PC-3 (cell line): Measurements from ENCODE around the gene TCF7L1. TPM values are rescaled to one million over a fixed set of nuclear protein-coding genes. Genes with fewer than 3 reads are reported as not detected.

Experiments
- ATAC-seq: fragments of 200-7000 bp; cut with Tn5 transposase; 2 replicates; pipeline ENCODE4 v1.9.1; 2020; ENCODE audit warnings: mild to moderate bottlenecking, moderate library complexity
- BruUV-seq: library from RNA; stranded (reverse); fragments of 400-500 nt; replicated peaks from 2 replicates; lab custom pipeline; 2021; lab: Mats Ljungman, UMichigan
- CTCF ChIA-PET: fragments of 300-600 bp; sonication (Branson Sonifier 250); formaldehyde crosslinking; loops from one replicate; lab custom pipeline; 2022; ENCODE audit warnings: antibody characterized with exemption; lab: Charles Lee
- POLR2A ChIA-PET: fragments of 300-600 bp; sonication (Branson Sonifier 250); formaldehyde crosslinking; loops from one replicate; lab custom pipeline; 2022; ENCODE audit warnings: antibody characterized with exemption; ENCODE audit not compliant: unreplicated experiment; lab: Charles Lee
- DNase-seq: peaks from one replicate; pipeline ENCODE4 v3.0.0-alpha.2; 2015
- H2AFZ ChIP-seq: fragments of 300-600 bp; sonication (generic); 2 replicates; pipeline ENCODE4 v1.6.0; 2016; ENCODE audit warnings: antibody characterized with exemption, low read length
- H3F3A ChIP-seq: fragments of 300-600 bp; sonication (generic); one replicate; pipeline ENCODE4 v1.6.0; 2017; ENCODE audit warnings: antibody characterized with exemption, low read length, control low read depth, mild to moderate bottlenecking; ENCODE audit not compliant: unreplicated experiment
- H3K27ac ChIP-seq: fragments of 300-600 bp; sonication (generic); 2 replicates; pipeline ENCODE4 v1.5.1; 2016; ENCODE audit warnings: mild to moderate bottlenecking, low read length
- H3K27me3 ChIP-seq: fragments of 300-600 bp; sonication (generic); 2 replicates; pipeline ENCODE4 v1.6.1; 2016; ENCODE audit warnings: low read length, mixed read lengths
- H3K36me3 ChIP-seq: fragments of 300-600 bp; sonication (generic); 2 replicates; pipeline ENCODE4 v1.6.1; 2016; ENCODE audit warnings: low read depth, mixed run types, low read length, mixed read lengths
- H3K4me1 ChIP-seq: fragments of 300-600 bp; sonication (generic); 2 replicates; pipeline ENCODE4 v1.5.1; 2016; ENCODE audit warnings: low read length; ENCODE audit not compliant: insufficient read depth
- H3K4me2 ChIP-seq: fragments of 300-600 bp; sonication (generic); 2 replicates; pipeline ENCODE4 v1.6.0; 2016; ENCODE audit warnings: low read length
- H3K4me3 ChIP-seq: fragments of 300-600 bp; sonication (generic); 2 replicates; pipeline ENCODE4 v1.5.1; 2016; ENCODE audit warnings: mild to moderate bottlenecking, low read length, mixed read lengths
- H3K79me2 ChIP-seq: fragments of 300-600 bp; sonication (generic); 2 replicates; pipeline ENCODE4 v1.6.1; 2017; ENCODE audit warnings: low read length, mixed read lengths
- H3K9ac ChIP-seq: fragments of 300-600 bp; sonication (generic); 2 replicates; pipeline ENCODE4 v1.6.0; 2016; ENCODE audit warnings: mild to moderate bottlenecking, low read length
- H3K9me2 ChIP-seq: fragments of 300-600 bp; sonication (generic); replicated peaks from 2 replicates; pipeline ENCODE4 v1.6.1; 2016; ENCODE audit warnings: mixed run types, low read length, mixed read lengths
- H3K9me3 ChIP-seq: fragments of 300-600 bp; sonication (generic); 2 replicates; pipeline ENCODE4 v1.6.1; 2016; ENCODE audit warnings: low read length, mixed read lengths
- H4K20me1 ChIP-seq: fragments of 300-600 bp; sonication (generic); 2 replicates; pipeline ENCODE4 v1.6.1; 2016; ENCODE audit warnings: low read length, mixed read lengths
- EZH2 ChIP-seq: fragments of 300-600 bp; sonication (generic); IDR thresholded peaks from one replicate; pipeline ENCODE4 v1.6.1; 2017; ENCODE audit warnings: antibody characterized with exemption, mild to moderate bottlenecking, low read length; ENCODE audit not compliant: unreplicated experiment
- EZH2phosphoT487 ChIP-seq: fragments of 300-600 bp; sonication (generic); IDR thresholded peaks from 2 replicates; pipeline ENCODE4 v1.6.1; 2018; ENCODE audit warnings: mild to moderate bottlenecking, antibody characterized with exemption, low read length, borderline replicate concordance
- intact Hi-C: fragments of 100-400 bp; cut with micrococcal nuclease; formaldehyde crosslinking; loops from 2 replicates; pipeline ENCODE4 v1.9.0; 2023
- total RNA-seq: library from RNA; depleted of rRNA; stranded (reverse); fragments of >200 nt; gene quantifications from 2 replicates; pipeline ENCODE4 v1.2.3, GENCODE V29; 2014
- TF ChIP-seq, protein P1 (sequence below): fragments of 300-600 bp; sonication (generic); conservative IDR thresholded peaks from 2 replicates; pipeline ENCODE4 v1.5.1; 2017; ENCODE audit warnings: antibody characterized with exemption, low read depth, mild to moderate bottlenecking, low read length

The TCF7L1 gene
- total RNA-seq, 1 experiment from 2014 or later: 1.8 TPM

DNA sequence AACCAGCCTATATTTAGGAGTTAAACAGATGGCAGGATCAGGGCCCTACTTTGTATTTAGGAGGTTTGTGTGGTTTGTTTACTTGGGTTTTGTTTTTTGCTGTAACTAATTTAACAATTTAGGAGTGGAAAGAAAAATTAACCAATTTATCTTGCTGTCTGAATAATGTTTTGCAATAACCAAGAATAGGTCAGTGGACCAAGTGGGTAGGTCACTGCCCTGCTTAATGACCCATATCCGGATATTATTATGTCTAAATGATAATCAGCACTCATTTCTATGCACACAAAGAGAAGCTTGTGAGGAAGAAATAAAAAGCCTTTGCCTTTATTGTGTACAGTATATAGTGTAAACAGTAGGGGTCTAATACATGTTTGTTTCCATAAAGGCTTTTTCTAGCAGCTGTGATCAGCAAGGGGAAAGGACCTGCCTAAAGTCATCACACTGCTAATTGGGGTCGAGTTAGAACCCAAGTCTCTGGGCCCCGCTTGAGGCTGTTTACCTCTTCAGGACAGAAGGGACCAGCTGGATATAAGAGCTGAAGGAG, 118.0 kb downstream of the TCF7L1 start:
- no peaks in the 10 kb centered on the region for H3K36me3 ChIP-seq
- POLR2A ChIA-PET: no interaction called here
- no peak overlapping the region for H3K4me3 ChIP-seq
- intact Hi-C loops: no loop called here
- no peaks in the 10 kb centered on the region for H3F3A ChIP-seq
- no peaks in the 10 kb centered on the region for H3K9me3 ChIP-seq
- TF ChIP-seq EZH2phosphoT487: no peak
- TF ChIP-seq EZH2: no peak
- TF ChIP-seq, protein P1, sequence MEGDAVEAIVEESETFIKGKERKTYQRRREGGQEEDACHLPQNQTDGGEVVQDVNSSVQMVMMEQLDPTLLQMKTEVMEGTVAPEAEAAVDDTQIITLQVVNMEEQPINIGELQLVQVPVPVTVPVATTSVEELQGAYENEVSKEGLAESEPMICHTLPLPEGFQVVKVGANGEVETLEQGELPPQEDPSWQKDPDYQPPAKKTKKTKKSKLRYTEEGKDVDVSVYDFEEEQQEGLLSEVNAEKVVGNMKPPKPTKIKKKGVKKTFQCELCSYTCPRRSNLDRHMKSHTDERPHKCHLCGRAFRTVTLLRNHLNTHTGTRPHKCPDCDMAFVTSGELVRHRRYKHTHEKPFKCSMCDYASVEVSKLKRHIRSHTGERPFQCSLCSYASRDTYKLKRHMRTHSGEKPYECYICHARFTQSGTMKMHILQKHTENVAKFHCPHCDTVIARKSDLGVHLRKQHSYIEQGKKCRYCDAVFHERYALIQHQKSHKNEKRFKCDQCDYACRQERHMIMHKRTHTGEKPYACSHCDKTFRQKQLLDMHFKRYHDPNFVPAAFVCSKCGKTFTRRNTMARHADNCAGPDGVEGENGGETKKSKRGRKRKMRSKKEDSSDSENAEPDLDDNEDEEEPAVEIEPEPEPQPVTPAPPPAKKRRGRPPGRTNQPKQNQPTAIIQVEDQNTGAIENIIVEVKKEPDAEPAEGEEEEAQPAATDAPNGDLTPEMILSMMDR: no peak
- no peaks in the 10 kb centered on the region for H3K27me3 ChIP-seq
- no peak overlapping the region for H3K4me2 ChIP-seq
- CTCF ChIA-PET: interaction anchor here (0.6 kb wide), 1 partner anchor 117 kb away, joined by 3 read pairs; no protein-coding TSS in a partner anchor
- no peak overlapping the region for H3K27ac ChIP-seq
- no peaks in the 10 kb centered on the region for H3K79me2 ChIP-seq
- no peaks in the 10 kb centered on the region for H3K9me2 ChIP-seq
- peaks cover 26% of the 10 kb centered on the region for H3K4me1 ChIP-seq
- no peaks in the 10 kb centered on the region for H4K20me1 ChIP-seq
- no peak for DNase-seq
- ATAC-seq: no peak
- no peak overlapping the region for H2AFZ ChIP-seq
- H3K9ac ChIP-seq: no peak overlapping the region
- no TSS peak for BruUV-seq

DNA sequence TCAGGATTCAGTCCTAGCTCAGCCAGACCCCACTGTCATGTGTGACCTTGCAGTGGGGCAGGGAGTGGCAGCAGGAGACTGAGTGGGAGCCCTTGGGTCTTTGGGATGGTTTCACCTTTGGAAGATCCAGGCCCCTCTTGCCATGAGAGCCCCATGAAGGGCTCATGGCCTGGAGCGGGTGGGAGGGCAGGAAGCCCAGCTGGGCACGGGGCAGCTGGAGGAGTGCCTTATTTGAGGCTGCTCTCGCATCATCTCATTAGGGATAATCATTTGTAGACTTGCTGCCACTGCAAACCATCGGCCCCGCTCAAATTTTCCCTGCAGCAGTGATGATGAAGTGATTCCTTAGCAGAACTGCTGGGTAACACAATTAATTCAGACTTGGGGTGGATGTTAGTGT, 120.7 kb downstream of the TCF7L1 start:
- Histone ChIP-seq H3K27me3 (no peaks in the 10 kb centered on the region), H3K9me2 (no peaks in the 10 kb centered on the region), H3K4me3 (no peak overlapping the region), H3K27ac (no peak overlapping the region), H3K79me2 (no peaks in the 10 kb centered on the region), H3K4me1 (peaks cover 33% of the 10 kb centered on the region), H3F3A (no peaks in the 10 kb centered on the region), H3K36me3 (no peaks in the 10 kb centered on the region), H3K4me2 (no peak overlapping the region), H2AFZ (no peak overlapping the region), H3K9me3 (no peaks in the 10 kb centered on the region), H4K20me1 (no peaks in the 10 kb centered on the region), H3K9ac (no peak overlapping the region)
- no peak for TF ChIP-seq EZH2phosphoT487
- TF ChIP-seq, protein P1: no peak
- no peak for TF ChIP-seq EZH2
- POLR2A ChIA-PET: no interaction called here
- CTCF ChIA-PET: no interaction called here
- no peak for DNase-seq
- intact Hi-C loops: no loop called here
- no TSS peak for BruUV-seq
- ATAC-seq: no peak

DNA sequence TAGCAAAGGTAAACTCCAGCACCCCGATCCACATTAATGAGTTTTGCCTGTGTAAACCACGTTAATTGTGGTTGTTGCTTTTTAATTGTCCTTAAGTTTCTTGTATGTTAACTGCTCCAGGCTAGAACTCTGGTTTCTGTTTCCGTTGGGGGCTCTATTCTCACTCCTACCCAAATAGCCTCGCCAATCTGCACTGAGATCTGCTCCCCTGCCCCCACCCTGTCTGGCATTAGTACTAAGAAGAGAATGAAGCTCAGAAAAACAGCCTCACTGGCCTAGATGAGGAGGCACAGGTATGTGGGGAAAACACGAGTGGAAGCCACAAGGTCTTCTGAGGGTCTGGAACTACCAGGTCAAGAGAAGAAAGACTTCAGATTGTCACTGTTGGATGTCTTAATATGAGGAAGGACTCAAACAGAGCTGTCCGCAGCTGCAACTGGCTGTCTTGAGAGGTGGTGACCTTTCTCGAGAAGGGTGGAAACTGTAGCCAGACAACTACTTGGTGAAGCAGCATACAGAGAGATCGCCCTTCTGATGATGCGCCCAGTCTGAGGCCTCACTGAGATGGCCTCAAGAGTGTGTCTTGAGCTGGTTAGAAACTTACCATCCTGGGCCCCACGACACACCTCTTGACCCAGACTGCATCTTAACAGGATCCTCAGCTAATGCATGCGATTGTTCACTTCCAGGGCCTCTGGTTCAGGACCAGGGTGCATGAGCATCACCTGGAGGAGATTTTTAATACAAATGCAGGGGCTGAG, 121.5 kb downstream of the TCF7L1 start:
- H3K4me3 ChIP-seq: no peak overlapping the region
- H3K36me3 ChIP-seq: no peaks in the 10 kb centered on the region
- intact Hi-C loops: no loop called here
- no TSS peak for BruUV-seq
- no peak overlapping the region for H2AFZ ChIP-seq
- peaks cover 25% of the 10 kb centered on the region for H3K4me1 ChIP-seq
- no peaks in the 10 kb centered on the region for H3K79me2 ChIP-seq
- ChIA-PET POLR2A (no interaction called here), CTCF (no interaction called here)
- no peaks in the 10 kb centered on the region for H3K9me3 ChIP-seq
- H3K27me3 ChIP-seq: no peaks in the 10 kb centered on the region
- DNase-seq (no peak), ATAC-seq (no peak)
- no peak for TF ChIP-seq EZH2phosphoT487
- no peak overlapping the region for H3K4me2 ChIP-seq
- H3K9ac ChIP-seq: no peak overlapping the region
- no peak overlapping the region for H3K27ac ChIP-seq
- H3F3A ChIP-seq: no peaks in the 10 kb centered on the region
- H4K20me1 ChIP-seq: no peaks in the 10 kb centered on the region
- H3K9me2 ChIP-seq: no peaks in the 10 kb centered on the region
